Lower lobe of right lung (tissue), 2 donors: Measurements from ENCODE around the gene CELF2. TPM values are rescaled to one million over a fixed set of nuclear protein-coding genes. Genes with fewer than 3 reads are reported as not detected.

Experiments
- ATAC-seq, 2 donors: fragments of 200-7000 bp; cut with Tn5 transposase; one replicate each; pipeline ENCODE4 v1.9.1; 2020 to 2022; ENCODE audit warnings: mild to moderate bottlenecking in 2 of 2, moderate library complexity in 2 of 2
- DNase-seq: peaks from one replicate; pipeline ENCODE4 v3.0.0-alpha.2; 2020
- H3K27ac ChIP-seq: fragments of 200-600 bp; one replicate; pipeline ENCODE4 v1.8.0; 2022
- H3K27me3 ChIP-seq: fragments of 200-600 bp; one replicate; pipeline ENCODE4 v1.8.0; 2022; ENCODE audit warnings: low read depth
- H3K36me3 ChIP-seq: fragments of 200-600 bp; one replicate; pipeline ENCODE4 v1.8.0; 2022; ENCODE audit warnings: mild to moderate bottlenecking
- H3K4me1 ChIP-seq: fragments of 200-600 bp; one replicate; pipeline ENCODE4 v1.8.0; 2022
- H3K4me3 ChIP-seq: fragments of 200-600 bp; one replicate; pipeline ENCODE4 v1.8.0; 2022; ENCODE audit warnings: mild to moderate bottlenecking
- H3K9me3 ChIP-seq: fragments of 200-600 bp; one replicate; pipeline ENCODE4 v1.8.0; 2022
- CTCF ChIP-seq: fragments of 200-600 bp; IDR thresholded peaks from one replicate; pipeline ENCODE4 v1.8.0; 2022; ENCODE audit warnings: antibody characterized with exemption, mild to moderate bottlenecking
- intact Hi-C: fragments of 100-400 bp; cut with DNase I; formaldehyde crosslinking; loops from one replicate; pipeline ENCODE4 v1.11.0; 2022
- total RNA-seq: library from RNA; stranded (reverse); fragmentation: NEBNext Ultra II Directional; extraction: Animal tissue kit (Norgen Biotek cat#: 25700); gene quantifications from one replicate; pipeline ENCODE4 v1.2.1, GENCODE V29; 2021
- donor health status: DM: no; HTN: yes; CAD: no; lungs with severe emphysema.

The CELF2 gene
- total RNA-seq, 1 donor from 2014 or later = 106 TPM

GRCh38 chr10:11036424-11037011 lies 18.8 kb downstream of the CELF2 start:
- peak; percentile 49 for TF ChIP-seq CTCF
- Histone ChIP-seq H3K4me3 (no peak overlapping the region), H3K36me3 (no peaks in the 10 kb centered on the region), H3K27ac (no peak overlapping the region), H3K27me3 (no peaks in the 10 kb centered on the region), H3K9me3 (no peaks in the 10 kb centered on the region), H3K4me1 (peaks cover 28% of the 10 kb centered on the region)
- DNase-seq = no peak
- peak; percentile 53 to 74 for ATAC-seq
- intact Hi-C loops = no loop called here

GRCh38 chr10:11037991-11038390 lies 20.3 kb downstream of the CELF2 start:
- Histone ChIP-seq H3K27me3 (no peaks in the 10 kb centered on the region), H3K4me3 (no peak overlapping the region), H3K9me3 (no peaks in the 10 kb centered on the region), H3K4me1 (peaks cover 28% of the 10 kb centered on the region), H3K36me3 (no peaks in the 10 kb centered on the region), H3K27ac (no peak overlapping the region)
- intact Hi-C loops = no loop called here
- DNase-seq (no peak), ATAC-seq (peak in 1 of 2 donors; percentile 29)
- no peak for TF ChIP-seq CTCF

GRCh38 chr10:11042357-11042756 lies 24.7 kb downstream of the CELF2 start:
- ATAC-seq = no peak
- Histone ChIP-seq H3K9me3 (no peaks in the 10 kb centered on the region), H3K27me3 (no peaks in the 10 kb centered on the region), H3K27ac (no peak overlapping the region), H3K4me1 (peaks cover 8% of the 10 kb centered on the region), H3K4me3 (no peak overlapping the region), H3K36me3 (no peaks in the 10 kb centered on the region)
- intact Hi-C loops = no loop called here
- TF ChIP-seq CTCF = no peak
- no peak for DNase-seq

GRCh38 chr10:11043039-11043438 lies 25.4 kb downstream of the CELF2 start:
- Histone ChIP-seq H3K27me3 (no peaks in the 10 kb centered on the region), H3K36me3 (no peaks in the 10 kb centered on the region), H3K9me3 (no peaks in the 10 kb centered on the region), H3K4me3 (no peak overlapping the region), H3K27ac (no peak overlapping the region), H3K4me1 (peaks cover 11% of the 10 kb centered on the region)
- DNase-seq (no peak), ATAC-seq (no peak)
- intact Hi-C loops = no loop called here
- no peak for TF ChIP-seq CTCF

- Histone ChIP-seq H3K27me3 (no peaks in the 10 kb centered on the region), H3K4me1 (peaks cover 16% of the 10 kb centered on the region), H3K27ac (no peak overlapping the region), H3K36me3 (no peaks in the 10 kb centered on the region), H3K4me3 (no peak overlapping the region), H3K9me3 (no peaks in the 10 kb centered on the region)
- TF ChIP-seq CTCF = no peak
- no peak for DNase-seq
- intact Hi-C loops = no loop called here
- no peak for ATAC-seq
Observed at GRCh38 chr10:11043446-11044127, 25.9 kb downstream of the CELF2 start.
